T-cell (primary cell): ENCODE results near the gene MLPH. TPM values are rescaled to one million over a fixed set of nuclear protein-coding genes. Genes with fewer than 3 reads are reported as not detected.

Source experiments
- ATAC-seq, 4 experiments: fragments of 200-7000 bp in 3 of 4; fragments of 150-1000 bp in 1 of 4; cut with Tn5 transposase; replicated peaks in 1 of 4; 1 replicate in 3 of 4; 2 replicates in 1 of 4; pipeline ENCODE4 v1.10.0; 2021; ENCODE audit warnings: moderate library complexity in 3 of 4, mild to moderate bottlenecking in 2 of 4, moderate number of reproducible peaks in 1 of 4
- CTCF ChIA-PET, 2 donors: fragments of 300-600 bp; sonication (Branson Sonifier 250); formaldehyde crosslinking; loops; one replicate each; lab custom pipeline; 2022; ENCODE audit warnings: antibody characterized with exemption in 2 of 2; lab: Charles Lee
- POLR2A ChIA-PET, 2 donors: fragments of 300-600 bp; sonication (Branson Sonifier 250); formaldehyde crosslinking; loops; one replicate each; lab custom pipeline; 2022; ENCODE audit warnings: antibody characterized with exemption in 2 of 2; lab: Charles Lee
- DNase-seq, 35 experiments: peaks; one replicate each; pipeline versions ENCODE4 v3.0.0 to v3.0.0-alpha.2; 2013 to 2023
- H3K27ac ChIP-seq: one replicate; pipeline ENCODE4 v1.5.1; 2013; ENCODE audit warnings: low read length
- H3K27me3 ChIP-seq, 2 experiments: replicated peaks in 1 of 2; 1 replicate in 1 of 2; 2 replicates in 1 of 2; pipeline versions ENCODE4 v1.6.1 to v1.7.0; 2013; ENCODE audit warnings: low read length in 1 of 2, mixed read lengths in 1 of 2; ENCODE audit not compliant: control insufficient read depth in 2 of 2, insufficient read depth in 2 of 2; ENCODE audit errors: extremely low read depth in 1 of 2
- H3K36me3 ChIP-seq, 2 donors: 1 replicate in 1 of 2; 2 replicates in 1 of 2; pipeline versions ENCODE4 v1.6.1 to v1.7.0; 2013; ENCODE audit warnings: low read length in 1 of 2; ENCODE audit not compliant: control insufficient read depth in 2 of 2, insufficient read depth in 1 of 2; ENCODE audit errors: extremely low read depth in 1 of 2
- H3K4me1 ChIP-seq, 2 experiments: 1 replicate in 1 of 2; 2 replicates in 1 of 2; pipeline versions ENCODE4 v1.6.1 to v1.7.0; 2013; ENCODE audit warnings: low read length in 2 of 2, mixed read lengths in 1 of 2; ENCODE audit not compliant: insufficient read depth in 2 of 2, control insufficient read depth in 1 of 2; ENCODE audit errors: extremely low read depth in 1 of 2
- H3K4me3 ChIP-seq, 2 donors: 1 replicate in 1 of 2; 2 replicates in 1 of 2; pipeline versions ENCODE4 v1.5.1 to v1.7.0; 2013; ENCODE audit warnings: mild to moderate bottlenecking in 2 of 2, low read length in 1 of 2, moderate library complexity in 1 of 2; ENCODE audit not compliant: control insufficient read depth in 1 of 2; ENCODE audit errors: extremely low read depth in 1 of 2
- H3K9me3 ChIP-seq: 2 replicates; pipeline ENCODE4 v1.7.0; 2013
- H3K27ac Mint-ChIP-seq, 2 donors: one replicate each; pipeline ENCODE4 v1.8.0; 2020 to 2021; ENCODE audit warnings: mild to moderate bottlenecking in 2 of 2, mixed read lengths in 2 of 2
- H3K27me3 Mint-ChIP-seq, 2 donors: one replicate each; pipeline ENCODE4 v1.8.0; 2021 to 2022; ENCODE audit warnings: mixed read lengths in 2 of 2
- H3K36me3 Mint-ChIP-seq: one replicate; pipeline ENCODE4 v1.8.0; 2021; ENCODE audit warnings: mixed read lengths
- H3K4me1 Mint-ChIP-seq, 3 donors: one replicate each; pipeline ENCODE4 v1.8.0; 2020 to 2022; ENCODE audit warnings: mixed read lengths in 3 of 3, mild to moderate bottlenecking in 1 of 3
- H3K4me3 Mint-ChIP-seq, 3 donors: one replicate each; pipeline ENCODE4 v1.8.0; 2020 to 2022; ENCODE audit warnings: mild to moderate bottlenecking in 3 of 3, mixed read lengths in 3 of 3, moderate library complexity in 3 of 3
- H3K9me3 Mint-ChIP-seq, 3 donors: one replicate each; pipeline ENCODE4 v1.8.0; 2020 to 2022; ENCODE audit warnings: mixed read lengths in 3 of 3
- WGBS: methylation state at CpG from one replicate; pipeline ENCODE4 v1.1.5; 2013; ENCODE audit warnings: missing lambda C conversion rate; ENCODE audit not compliant: insufficient coverage; 5-methylcytosine and 5-hydroxymethylcytosine counted together
- total RNA-seq, 35 experiments: library from RNA in 6 of 35; stranded (reverse) in 6 of 35; fragments of 120-200 nt in 1 of 35; gene quantifications; one replicate each; pipeline versions ENCODE4 v1.2.1 to v1.2.4 and lab custom pipeline; 2013 to 2026

The MLPH gene
- total RNA-seq, 5 donors from 2014 or later (not counting 1 experiment from before 2014, with no cell fraction given): 0.55 to 1.4 (median 0.72) TPM; not detected in 2

GRCh38 chr2:237569041-237569440 lies 82.0 kb downstream of the MLPH start:
- Mint-ChIP-seq H3K9me3 (no peaks in the 10 kb centered on the region), H3K27ac (no peak overlapping the region), H3K36me3 (no peaks in the 10 kb centered on the region), H3K4me1 (peaks cover 0 to 6% (median 0%) of the 10 kb centered on the region in 3 donors), H3K27me3 (peaks cover 5 to 8% of the 10 kb centered on the region in 2 donors), H3K4me3 (no peak overlapping the region)
- peaks cover 0 to 7% of the 10 kb centered on the region in 2 experiments for H3K4me1 ChIP-seq
- 69% methylated on average over 2 of the region's 5 CpGs for WGBS
- POLR2A ChIA-PET: no interaction called here
- no peaks in the 10 kb centered on the region for H3K9me3 ChIP-seq
- H3K27me3 ChIP-seq: peaks cover 0 to 36% of the 10 kb centered on the region in 2 experiments
- ATAC-seq (no peak), DNase-seq (no peak)
- CTCF ChIA-PET: no interaction called here
- no peak overlapping the region for H3K27ac ChIP-seq
- no peaks in the 10 kb centered on the region for H3K36me3 ChIP-seq
- H3K4me3 ChIP-seq: no peak overlapping the region

GRCh38 chr2:237569896-237570295 lies 82.8 kb downstream of the MLPH start:
- ChIA-PET CTCF (interaction anchor here in 1 of 2 donors (0.6 kb wide), 1 partner anchor 68 kb away, joined by 8 read pairs; no protein-coding TSS in a partner anchor), POLR2A (no interaction called here)
- Mint-ChIP-seq H3K4me3 (no peak overlapping the region), H3K27me3 (peaks cover 0 to 6% of the 10 kb centered on the region in 2 donors), H3K27ac (no peak overlapping the region), H3K4me1 (peaks cover 0 to 6% (median 0%) of the 10 kb centered on the region in 3 donors), H3K36me3 (no peaks in the 10 kb centered on the region), H3K9me3 (no peaks in the 10 kb centered on the region)
- peaks cover 0 to 7% of the 10 kb centered on the region in 2 experiments for H3K4me1 ChIP-seq
- H3K9me3 ChIP-seq: no peaks in the 10 kb centered on the region
- ATAC-seq: no peak
- no peak overlapping the region for H3K27ac ChIP-seq
- peaks cover 0 to 32% of the 10 kb centered on the region in 2 experiments for H3K27me3 ChIP-seq
- no peak for DNase-seq
- no CpG with 5 or more reads among the region's 3 CpGs for WGBS
- H3K4me3 ChIP-seq: no peak overlapping the region
- no peaks in the 10 kb centered on the region for H3K36me3 ChIP-seq

- POLR2A ChIA-PET: interaction anchor here in 1 of 2 donors (0.6 kb wide), 1 partner anchor 135 kb away, joined by 3 read pairs; no protein-coding TSS in a partner anchor
- Mint-ChIP-seq H3K36me3 (no peaks in the 10 kb centered on the region), H3K4me1 (peaks cover 0 to 6% (median 0%) of the 10 kb centered on the region in 3 donors), H3K9me3 (no peaks in the 10 kb centered on the region), H3K4me3 (no peak overlapping the region), H3K27ac (no peak overlapping the region), H3K27me3 (peaks cover 0 to 6% of the 10 kb centered on the region in 2 donors)
- Histone ChIP-seq H3K27me3 (peaks cover 0 to 28% of the 10 kb centered on the region in 2 experiments), H3K4me3 (no peak overlapping the region), H3K27ac (no peak overlapping the region), H3K4me1 (peaks cover 0 to 7% of the 10 kb centered on the region in 2 experiments), H3K9me3 (no peaks in the 10 kb centered on the region), H3K36me3 (no peaks in the 10 kb centered on the region)
- CTCF ChIA-PET: interaction anchor here (0.6 to 3.5 kb wide), 11 partner anchors 8 to 417 kb away, joined by 3 to 46 read pairs (median 4); no protein-coding TSS in a partner anchor
- DNase-seq (no peak), ATAC-seq (no peak)
- WGBS: 69% methylated on average over 8 of the region's 9 CpGs
Observed at GRCh38 chr2:237570776-237571335, 83.8 kb downstream of the MLPH start.

GRCh38 chr2:237571551-237571950 lies 84.5 kb downstream of the MLPH start:
- Histone ChIP-seq H3K27me3 (peaks cover 0 to 28% of the 10 kb centered on the region in 2 experiments), H3K4me3 (no peak overlapping the region), H3K36me3 (no peaks in the 10 kb centered on the region), H3K27ac (no peak overlapping the region), H3K4me1 (peaks cover 0 to 7% of the 10 kb centered on the region in 2 experiments), H3K9me3 (no peaks in the 10 kb centered on the region)
- no peaks in the 10 kb centered on the region for H3K9me3 Mint-ChIP-seq
- ChIA-PET CTCF (interaction anchor here (0.7 to 3.5 kb wide), 17 partner anchors 9 to 417 kb away, joined by 3 to 46 read pairs (median 4); no protein-coding TSS in a partner anchor), POLR2A (no interaction called here)
- 86% methylated on average over 4 of the region's 7 CpGs for WGBS
- ATAC-seq (peak in 1 of 4 experiments; percentile 6), DNase-seq (no peak)
- peaks cover 0 to 6% (median 0%) of the 10 kb centered on the region in 3 donors for H3K4me1 Mint-ChIP-seq
- no peak overlapping the region for H3K27ac Mint-ChIP-seq
- peaks cover 0 to 9% of the 10 kb centered on the region in 2 donors for H3K27me3 Mint-ChIP-seq
- no peaks in the 10 kb centered on the region for H3K36me3 Mint-ChIP-seq
- no peak overlapping the region for H3K4me3 Mint-ChIP-seq

GRCh38 chr2:237572021-237572741 lies 85.1 kb downstream of the MLPH start:
- H3K27me3 ChIP-seq: peaks cover 0 to 28% of the 10 kb centered on the region in 2 experiments
- CTCF ChIA-PET: interaction anchor here (0.6 to 3.5 kb wide), 18 partner anchors 9 to 418 kb away, joined by 3 to 46 read pairs (median 4); no protein-coding TSS in a partner anchor
- DNase-seq: peak; percentile 50 to 89 (median 79)
- peak; percentile 85 to 99 (median 90) for ATAC-seq
- no peaks in the 10 kb centered on the region for H3K9me3 ChIP-seq
- H3K36me3 ChIP-seq: no peaks in the 10 kb centered on the region
- H3K36me3 Mint-ChIP-seq: no peaks in the 10 kb centered on the region
- H3K9me3 Mint-ChIP-seq: no peaks in the 10 kb centered on the region
- H3K4me1 Mint-ChIP-seq: peaks cover 0 to 6% (median 0%) of the 10 kb centered on the region in 3 donors
- H3K4me3 Mint-ChIP-seq: no peak overlapping the region
- H3K27ac Mint-ChIP-seq: no peak overlapping the region
- 19% methylated on average over 19 of the region's 24 CpGs for WGBS
- H3K4me1 ChIP-seq: peaks cover 0 to 7% of the 10 kb centered on the region in 2 experiments
- H3K27ac ChIP-seq: no peak overlapping the region
- H3K27me3 Mint-ChIP-seq: peaks cover 0 to 10% of the 10 kb centered on the region in 2 donors
- POLR2A ChIA-PET: no interaction called here
- H3K4me3 ChIP-seq: no peak overlapping the region

- ChIA-PET POLR2A (no interaction called here), CTCF (interaction anchor here (0.8 to 3.5 kb wide), 9 partner anchors 60 to 419 kb away, joined by 4 to 46 read pairs (median 5); no protein-coding TSS in a partner anchor)
- Mint-ChIP-seq H3K4me3 (no peak overlapping the region), H3K36me3 (no peaks in the 10 kb centered on the region), H3K4me1 (peaks cover 0 to 6% (median 0%) of the 10 kb centered on the region in 3 donors), H3K9me3 (no peaks in the 10 kb centered on the region), H3K27ac (no peak overlapping the region), H3K27me3 (peaks cover 0 to 10% of the 10 kb centered on the region in 2 donors)
- Histone ChIP-seq H3K27me3 (peaks cover 0 to 30% of the 10 kb centered on the region in 2 experiments), H3K4me3 (no peak overlapping the region), H3K36me3 (no peaks in the 10 kb centered on the region), H3K9me3 (no peaks in the 10 kb centered on the region), H3K4me1 (peaks cover 0 to 7% of the 10 kb centered on the region in 2 experiments), H3K27ac (no peak overlapping the region)
- DNase-seq: no peak
- no peak for ATAC-seq
- WGBS: 91% methylated on average over 3 of the region's 4 CpGs
Observed at GRCh38 chr2:237572742-237573101, 85.7 kb downstream of the MLPH start.
